ENCODE measurements around the gene FAM20A.

The FAM20A gene

DNA sequence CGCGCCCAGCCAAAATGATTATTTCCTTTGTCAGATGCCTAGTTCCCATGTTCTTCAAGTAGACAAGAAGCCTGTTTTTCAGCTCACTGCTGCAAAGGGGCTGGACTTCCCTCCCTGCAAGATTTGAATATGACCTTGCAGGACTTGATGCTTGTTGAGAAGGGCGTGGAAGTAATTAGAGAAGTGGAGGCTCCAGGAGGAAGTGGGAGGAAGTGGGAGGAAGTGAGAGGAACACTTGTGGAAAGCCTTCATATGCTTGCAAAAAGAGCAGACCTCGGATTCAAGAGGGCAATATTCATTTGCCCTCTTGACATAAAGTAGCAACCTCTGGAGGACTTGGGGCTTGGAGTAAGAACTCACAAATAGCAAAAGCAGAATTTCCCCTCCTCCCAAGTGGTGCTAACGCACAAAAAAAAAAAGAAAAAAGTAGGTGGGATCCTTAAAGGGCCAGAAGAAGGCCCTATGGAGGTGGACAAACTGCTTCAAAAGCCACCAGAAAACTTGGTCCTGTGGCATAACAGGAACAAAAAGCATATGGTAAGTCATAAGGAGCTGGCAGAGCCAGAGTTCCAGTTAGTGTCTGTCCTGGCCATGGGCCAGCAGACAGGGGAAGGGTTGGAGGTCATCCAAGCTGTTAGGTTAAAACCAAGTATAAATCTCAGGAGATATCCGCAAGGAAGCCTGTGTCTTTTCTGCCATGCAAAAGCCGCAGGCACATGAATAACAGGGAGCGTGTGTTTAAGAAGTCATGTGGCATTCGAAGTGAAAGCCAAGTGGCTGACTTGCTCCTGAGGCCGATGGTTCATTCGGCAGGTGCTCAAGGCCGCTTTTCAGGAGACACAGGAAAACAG is 109.6 kb downstream of the FAM20A start:
- peak; percentile 83 to 96 (median 92) for DNase-seq

GRCh38 chr17:68489919-68490318 is 111.2 kb downstream of the FAM20A start:
- no peak for DNase-seq
